Brain microvascular endothelial cell (primary cell): ENCODE results near the gene LIMA1.

Source experiments
- DNase-seq: peaks from one replicate; pipeline ENCODE4 v3.0.0-alpha.2; 2020
- H3K27ac ChIP-seq: fragments of 250-450 bp; sonication (Bioruptor Pico); 2 replicates; pipeline ENCODE4 v1.5.1; 2020; ENCODE audit warnings: mild to moderate bottlenecking, moderate library complexity
- H3K27me3 ChIP-seq: fragments of 250-450 bp; sonication (Bioruptor Pico); replicated peaks from 2 replicates; pipeline ENCODE4 v1.5.1; 2020; ENCODE audit warnings: mild to moderate bottlenecking
- H3K36me3 ChIP-seq: fragments of 250-450 bp; sonication (Bioruptor Pico); replicated peaks from 2 replicates; pipeline ENCODE4 v1.5.1; 2020; ENCODE audit warnings: mild to moderate bottlenecking
- H3K4me3 ChIP-seq: 2 replicates; pipeline ENCODE4 v1.5.1; 2011; ENCODE audit warnings: low read depth, mild to moderate bottlenecking, control low read depth, low read length, moderate library complexity
- in situ Hi-C: cut with HindIII; loops from 2 replicates; pipeline ENCODE4 v1.10.0; 2017; ENCODE audit warnings: low sequenced_read_pairs, low pct_ligation_motif_present
- TF ChIP-seq, protein P1 (sequence below): IDR thresholded peaks from 2 replicates; pipeline ENCODE4 v1.5.1; 2011; ENCODE audit warnings: low read depth, mild to moderate bottlenecking, moderate library complexity, low read length, control low read depth, inconsistent platforms; ENCODE audit errors: missing control alignments

Gene LIMA1

DNA sequence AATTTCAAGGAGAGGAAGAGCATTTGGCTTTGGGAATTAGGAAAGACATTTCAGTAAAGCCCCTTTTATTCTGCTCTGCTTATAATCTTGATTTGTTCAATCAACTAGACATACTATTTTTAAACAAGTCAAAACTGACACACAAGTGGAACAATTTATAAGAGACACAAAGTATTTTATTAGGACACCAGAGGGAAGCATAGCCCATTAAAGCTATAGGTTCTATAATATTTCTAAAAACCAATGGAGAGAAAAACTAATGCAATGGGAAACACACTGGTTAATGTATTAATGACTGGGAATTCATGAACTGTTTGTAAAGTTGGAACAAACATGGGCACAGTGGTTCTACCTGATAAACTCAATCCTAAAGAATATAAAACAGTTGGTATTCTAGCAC lies 100.9 kb downstream of the LIMA1 start:
- in situ Hi-C loops, result loop anchor here (25.0 kb wide), 1 partner anchor 220 kb away; the partner anchor contains the start of genes AQP2, AQP5 and AQP6
- no peak overlapping the region for H3K4me3 ChIP-seq
- TF ChIP-seq, protein P1, sequence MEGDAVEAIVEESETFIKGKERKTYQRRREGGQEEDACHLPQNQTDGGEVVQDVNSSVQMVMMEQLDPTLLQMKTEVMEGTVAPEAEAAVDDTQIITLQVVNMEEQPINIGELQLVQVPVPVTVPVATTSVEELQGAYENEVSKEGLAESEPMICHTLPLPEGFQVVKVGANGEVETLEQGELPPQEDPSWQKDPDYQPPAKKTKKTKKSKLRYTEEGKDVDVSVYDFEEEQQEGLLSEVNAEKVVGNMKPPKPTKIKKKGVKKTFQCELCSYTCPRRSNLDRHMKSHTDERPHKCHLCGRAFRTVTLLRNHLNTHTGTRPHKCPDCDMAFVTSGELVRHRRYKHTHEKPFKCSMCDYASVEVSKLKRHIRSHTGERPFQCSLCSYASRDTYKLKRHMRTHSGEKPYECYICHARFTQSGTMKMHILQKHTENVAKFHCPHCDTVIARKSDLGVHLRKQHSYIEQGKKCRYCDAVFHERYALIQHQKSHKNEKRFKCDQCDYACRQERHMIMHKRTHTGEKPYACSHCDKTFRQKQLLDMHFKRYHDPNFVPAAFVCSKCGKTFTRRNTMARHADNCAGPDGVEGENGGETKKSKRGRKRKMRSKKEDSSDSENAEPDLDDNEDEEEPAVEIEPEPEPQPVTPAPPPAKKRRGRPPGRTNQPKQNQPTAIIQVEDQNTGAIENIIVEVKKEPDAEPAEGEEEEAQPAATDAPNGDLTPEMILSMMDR, result no peak
- H3K27ac ChIP-seq, result no peak overlapping the region
- H3K27me3 ChIP-seq, result no peaks in the 10 kb centered on the region
- no peak for DNase-seq
- peaks cover 58% of the 10 kb centered on the region for H3K36me3 ChIP-seq

DNA sequence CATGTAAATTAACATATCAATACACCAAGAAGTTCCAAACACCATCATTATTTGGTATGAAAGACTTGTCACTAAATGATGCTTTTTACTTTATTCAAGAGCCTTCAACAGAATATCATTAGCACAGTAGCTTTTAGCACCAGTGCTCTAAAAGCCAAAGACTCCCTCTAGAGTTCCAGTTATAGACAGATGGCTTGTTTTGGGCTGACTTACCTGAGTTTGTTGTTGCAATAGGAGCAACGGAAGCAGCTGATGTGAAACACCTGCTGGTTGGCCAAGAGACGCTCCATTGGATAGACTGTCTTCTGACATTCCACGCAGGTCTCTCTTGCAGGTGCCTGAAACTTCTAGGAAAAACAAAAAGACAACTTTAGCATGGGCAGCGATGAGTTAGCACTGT lies 101.6 kb downstream of the LIMA1 start:
- no peak for DNase-seq
- TF ChIP-seq, protein P1, result no peak
- Histone ChIP-seq H3K4me3 (no peak overlapping the region), H3K36me3 (peaks cover 65% of the 10 kb centered on the region), H3K27ac (no peak overlapping the region), H3K27me3 (no peaks in the 10 kb centered on the region)
- in situ Hi-C loops, result loop anchor here (25.0 kb wide), 1 partner anchor 219 kb away; the partner anchor contains the start of genes AQP2, AQP5 and AQP6

DNA sequence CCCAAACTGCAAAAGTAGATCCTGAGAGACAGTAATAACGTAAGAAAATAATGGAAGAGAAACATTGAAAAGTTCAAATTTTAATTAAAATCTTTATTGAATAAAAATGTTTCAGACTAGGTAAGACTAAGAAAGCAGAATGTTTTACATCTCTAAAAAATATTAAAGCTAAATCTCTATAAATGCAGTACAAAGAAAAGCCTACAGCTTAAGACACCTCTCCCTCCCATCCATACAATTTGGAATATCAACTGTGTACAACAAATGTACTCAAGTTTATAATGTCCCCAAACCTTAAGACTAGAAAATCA lies 107.6 kb downstream of the LIMA1 start:
- in situ Hi-C loops, result loop anchor here (25.0 kb wide), 1 partner anchor 213 kb away; the partner anchor contains the start of genes AQP2, AQP5 and AQP6
- no peak for DNase-seq

DNA sequence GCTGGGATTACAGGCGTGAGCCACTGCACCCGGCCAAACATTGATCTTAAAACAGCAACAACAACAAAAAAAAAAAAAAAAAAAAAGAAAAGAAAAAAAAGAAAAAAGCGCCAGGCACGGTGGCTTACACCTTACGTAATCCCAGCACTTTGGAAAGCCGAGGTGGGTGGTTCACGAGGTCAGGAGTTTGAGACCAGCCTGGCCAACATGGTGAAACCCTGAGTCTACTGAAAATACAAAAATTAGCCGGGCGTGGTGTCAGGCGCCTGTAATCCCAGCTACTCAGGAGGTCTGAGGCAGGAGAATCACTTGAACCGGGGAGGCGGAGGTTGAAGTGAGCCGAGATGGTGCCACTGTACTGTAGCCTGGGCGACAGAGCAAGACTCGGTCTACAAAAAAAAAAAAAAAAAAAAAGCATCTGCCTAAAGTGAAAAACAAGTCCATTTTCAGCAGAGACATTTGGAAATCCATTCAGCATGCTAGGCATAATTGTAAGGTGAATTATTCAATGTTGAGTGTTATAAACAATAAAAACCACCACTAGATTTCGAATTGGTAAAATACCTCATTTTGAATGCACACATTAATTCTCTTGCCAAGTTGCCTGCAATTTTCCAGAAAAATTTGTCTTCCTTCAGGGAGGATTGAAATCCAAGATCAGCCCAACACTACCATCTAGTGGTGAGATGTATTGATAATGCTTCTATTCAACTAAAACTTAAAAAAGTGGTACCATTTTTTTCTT lies 108.2 kb downstream of the LIMA1 start:
- DNase-seq, result no peak
- Histone ChIP-seq H3K36me3 (peaks cover 44% of the 10 kb centered on the region), H3K27me3 (no peaks in the 10 kb centered on the region), H3K27ac (no peak overlapping the region), H3K4me3 (no peak overlapping the region)
- TF ChIP-seq, protein P1, result peak; percentile 43
- in situ Hi-C loops, result loop anchor here (25.0 kb wide), 1 partner anchor 213 kb away; the partner anchor contains the start of genes AQP2, AQP5 and AQP6

More for the DNA sequence above, 107.6 kb downstream of the LIMA1 start:
- no peaks in the 10 kb centered on the region for H3K27me3 ChIP-seq
- TF ChIP-seq, protein P1, result no peak
- no peak overlapping the region for H3K27ac ChIP-seq
- H3K36me3 ChIP-seq, result peaks cover 49% of the 10 kb centered on the region
- no peak overlapping the region for H3K4me3 ChIP-seq

DNA sequence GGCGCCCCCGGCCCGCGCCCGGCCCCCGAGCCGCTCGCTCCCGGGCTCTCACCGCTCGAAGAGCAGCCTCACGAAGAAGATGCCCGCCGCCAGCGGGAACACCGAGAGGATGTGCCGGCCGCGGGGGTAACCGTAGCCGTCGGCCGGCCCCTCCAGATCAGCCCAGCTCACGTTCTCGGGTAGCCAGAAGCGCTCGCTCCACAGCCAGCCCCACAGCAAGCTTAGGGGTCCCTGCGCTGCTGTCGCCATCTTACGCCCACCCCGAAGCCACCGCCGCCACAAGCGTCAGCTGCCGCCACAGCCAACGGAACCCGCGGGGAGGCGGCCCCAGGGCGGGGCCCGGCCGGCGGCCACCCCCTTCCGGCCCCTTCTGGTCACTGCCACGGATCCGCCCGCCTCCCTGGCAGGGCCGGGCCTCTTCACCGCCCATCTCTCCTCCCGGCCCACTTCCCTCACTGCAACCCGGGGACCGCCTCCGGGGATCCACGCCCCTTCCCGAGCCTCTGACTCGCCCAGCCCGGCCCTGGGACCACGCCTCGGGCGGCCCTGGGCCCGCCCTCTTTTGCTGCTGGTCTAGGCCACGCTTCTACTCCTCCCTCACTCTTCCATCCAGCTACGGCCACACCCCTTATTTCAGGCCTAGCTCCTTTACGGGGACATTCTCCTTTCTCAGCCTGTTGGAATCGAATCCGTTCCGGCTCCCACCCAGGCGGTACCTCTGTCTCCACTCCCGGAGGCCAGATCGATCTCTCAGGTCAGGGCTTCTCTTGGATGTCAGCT lies 116.1 kb downstream of the LIMA1 start, which contains the start of gene CERS5:
Gene CERS5, minus strand, starts transcription at position 321 of the 780 bp plus-strand sequence. Its CDS starts 72 bp downstream, at position 249.
- H3K27ac ChIP-seq, result peak within 1 kb of the TSS; percentile 92
- in situ Hi-C loops, result no loop called here
- no peaks in the 10 kb centered on the region for H3K27me3 ChIP-seq
- no peaks in the 10 kb centered on the region for H3K36me3 ChIP-seq
- TF ChIP-seq, protein P1, result no peak
- DNase-seq, result peak; percentile 98
- H3K4me3 ChIP-seq, result peak within 1 kb of the TSS; percentile 83
